AG10803 (cell line): ENCODE data around the gene IL23R.

ENCODE experiments used
- DNase-seq: peaks from one replicate; pipeline ENCODE4 v3.0.0; 2010; ENCODE audit warnings: low read depth
- H3K4me3 ChIP-seq: 2 replicates; pipeline ENCODE4 v1.5.1; 2011; ENCODE audit warnings: mild to moderate bottlenecking, low read length, control low read depth
- CTCF ChIP-seq: conservative IDR thresholded peaks from 2 replicates; pipeline ENCODE4 v1.5.1; 2011; ENCODE audit warnings: mild to moderate bottlenecking, low read length, control low read depth, inconsistent platforms

IL23R gene

GRCh38 chr1:67307251-67308060 lies 141.2 kb downstream of the IL23R start, which contains the start of gene IL12RB2:
TSS of gene IL12RB2 (plus strand) at chr1:67307873. CDS start at chr1:67320369, 12,496 bp downstream.
- no peak for TF ChIP-seq CTCF
- no peak for DNase-seq
- H3K4me3 ChIP-seq, result no peak within 1 kb of the TSS

- TF ChIP-seq CTCF, result no peak
- no peak overlapping the region for H3K4me3 ChIP-seq
Measured at GRCh38 chr1:67308136-67308535, 141.9 kb downstream of the IL23R start.

More at GRCh38 chr1:67308136-67308535, 141.9 kb downstream of the IL23R start:
- DNase-seq, result no peak
